SH-SY5Y (cell line): ENCODE measurements around the gene KRT38.

ENCODE experiments used
- GATA2 ChIP-seq: IDR thresholded peaks from 2 replicates; pipeline ENCODE4 v1.6.1; 2011; ENCODE audit warnings: mild to moderate bottlenecking, low read depth, low read length
- GATA3 ChIP-seq: IDR thresholded peaks from 2 replicates; pipeline ENCODE4 v1.6.1; 2011; ENCODE audit warnings: low read depth, mild to moderate bottlenecking, low read length, moderate library complexity

DNA sequence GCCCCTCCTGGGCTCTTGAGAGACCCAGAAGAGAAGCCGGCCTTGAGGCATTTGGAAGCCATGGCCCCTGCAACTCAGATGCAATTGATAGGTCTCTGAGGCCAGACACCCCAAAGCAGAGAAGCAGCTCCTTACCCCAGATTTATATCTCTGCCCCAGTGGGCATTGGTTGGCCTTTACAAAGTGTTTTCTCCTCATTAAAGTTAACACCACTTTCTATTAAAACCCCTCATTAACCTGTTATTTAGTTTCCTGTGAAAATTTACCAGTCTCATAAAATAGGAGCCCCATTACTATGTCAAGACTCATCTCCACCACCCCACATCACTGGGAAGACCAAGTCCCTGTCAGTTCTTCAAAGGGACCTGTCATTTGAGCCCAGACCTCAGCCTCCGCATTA lies 40.3 kb upstream of the KRT38 start, which contains the start of gene KRT35:
- TF ChIP-seq GATA3 (no peak), GATA2 (no peak)
